IPS DF 6.9 (cell line): ENCODE data around the gene TLNRD1.

Experiments
- DNase-seq: peaks from one replicate; pipeline ENCODE4 v3.0.0-alpha.2; 2013; ENCODE audit warnings: low read depth, low spot score
- H3K27ac ChIP-seq: one replicate; pipeline ENCODE4 v1.5.1; 2013; ENCODE audit warnings: low read length, control low read depth
- H3K27me3 ChIP-seq: 2 replicates; pipeline ENCODE4 v1.6.1; 2013; ENCODE audit warnings: mild to moderate bottlenecking, low read length; ENCODE audit not compliant: control insufficient read depth, insufficient read depth
- H3K36me3 ChIP-seq: 2 replicates; pipeline ENCODE4 v1.6.1; 2013; ENCODE audit warnings: low read length; ENCODE audit not compliant: control insufficient read depth, insufficient read depth
- H3K4me1 ChIP-seq: 2 replicates; pipeline ENCODE4 v1.6.1; 2013; ENCODE audit warnings: low read length; ENCODE audit not compliant: control insufficient read depth, insufficient read depth
- H3K4me3 ChIP-seq: 2 replicates; pipeline ENCODE4 v1.5.1; 2013; ENCODE audit warnings: mild to moderate bottlenecking, low read length
- H3K9me3 ChIP-seq: 2 replicates; pipeline ENCODE4 v1.6.1; 2013; ENCODE audit warnings: low read length, inconsistent platforms; ENCODE audit not compliant: control insufficient read depth, insufficient read depth
- WGBS: extraction: QIAGEN DNeasy Blood & Tissue Kit; methylation state at CpG from one replicate; pipeline ENCODE4 v1.1.7; 2013; ENCODE audit warnings: mixed read lengths, missing lambda C conversion rate; ENCODE audit not compliant: insufficient read length, insufficient coverage; 5-methylcytosine and 5-hydroxymethylcytosine counted together

The TLNRD1 gene

DNA sequence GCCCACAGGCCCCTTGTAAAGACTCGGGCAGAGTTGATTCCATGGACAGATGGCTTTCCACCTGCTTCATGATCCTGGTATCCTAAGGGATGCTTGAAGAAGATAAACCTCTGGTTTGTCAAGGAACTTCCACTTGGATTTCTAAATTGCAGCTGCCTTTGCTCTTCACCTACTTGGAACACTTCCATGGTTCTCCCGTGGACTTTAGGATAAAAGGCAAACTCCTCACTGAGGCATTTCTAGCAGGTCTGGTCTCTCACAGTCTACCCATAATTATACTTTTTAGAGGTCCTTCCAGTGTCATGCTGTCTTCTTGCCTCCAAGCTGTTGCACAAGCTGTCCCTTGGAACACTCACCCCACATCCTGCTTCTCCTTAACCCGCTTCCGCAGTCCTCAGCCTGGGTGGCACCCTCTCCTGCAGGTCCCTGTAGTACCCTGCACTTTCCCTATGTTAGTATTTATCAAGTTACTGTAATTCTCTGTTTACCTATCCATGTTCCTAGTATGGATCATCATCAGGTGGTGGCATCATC lies 12.7 kb downstream of the TLNRD1 start:
- Histone ChIP-seq H3K36me3 (no peaks in the 10 kb centered on the region), H3K9me3 (no peaks in the 10 kb centered on the region), H3K27ac (no peak overlapping the region), H3K4me3 (no peak overlapping the region), H3K27me3 (no peaks in the 10 kb centered on the region), H3K4me1 (no peaks in the 10 kb centered on the region; the same call in 1 of the 2 replicates)
- no peak for DNase-seq
- WGBS, result no CpG with 5 or more reads among the region's 4 CpGs

DNA sequence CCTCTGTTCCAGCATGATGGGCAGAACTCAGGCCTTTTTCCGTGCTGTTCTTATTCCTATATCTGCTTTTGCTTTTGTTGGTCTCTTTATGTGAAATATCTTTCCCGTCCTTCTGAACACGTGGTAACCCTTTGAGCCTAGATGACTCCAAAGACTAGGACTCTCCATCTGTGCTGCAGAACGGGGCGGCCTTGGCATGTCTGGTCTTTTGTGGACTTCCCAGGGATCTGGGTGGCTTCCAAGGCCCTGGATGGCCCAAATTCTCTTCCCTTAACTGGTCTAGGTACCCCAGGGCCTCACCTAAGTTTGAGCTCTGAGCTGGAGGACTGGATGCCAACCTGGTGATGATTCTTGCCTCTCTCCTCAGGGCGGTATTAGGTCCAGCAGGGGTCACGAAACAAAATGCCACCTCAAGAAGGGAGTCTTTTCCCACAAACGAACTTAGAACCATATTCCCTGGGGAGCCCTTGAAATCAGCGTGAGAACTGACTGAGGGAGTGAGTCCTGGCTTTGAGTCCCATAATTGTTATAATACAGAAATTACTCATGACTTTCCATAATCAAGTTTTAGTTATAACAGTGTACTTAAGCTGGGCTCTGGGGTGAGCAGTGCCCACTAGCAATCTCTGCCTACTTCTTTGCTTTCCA lies 13.8 kb downstream of the TLNRD1 start:
- no peaks in the 10 kb centered on the region for H3K9me3 ChIP-seq
- H3K4me1 ChIP-seq, result no peaks in the 10 kb centered on the region; the same call in 1 of the 2 replicates
- no CpG with 5 or more reads among the region's 9 CpGs for WGBS
- H3K36me3 ChIP-seq, result no peaks in the 10 kb centered on the region
- no peak for DNase-seq
- no peak overlapping the region for H3K27ac ChIP-seq
- H3K4me3 ChIP-seq, result no peak overlapping the region
- H3K27me3 ChIP-seq, result no peaks in the 10 kb centered on the region

DNA sequence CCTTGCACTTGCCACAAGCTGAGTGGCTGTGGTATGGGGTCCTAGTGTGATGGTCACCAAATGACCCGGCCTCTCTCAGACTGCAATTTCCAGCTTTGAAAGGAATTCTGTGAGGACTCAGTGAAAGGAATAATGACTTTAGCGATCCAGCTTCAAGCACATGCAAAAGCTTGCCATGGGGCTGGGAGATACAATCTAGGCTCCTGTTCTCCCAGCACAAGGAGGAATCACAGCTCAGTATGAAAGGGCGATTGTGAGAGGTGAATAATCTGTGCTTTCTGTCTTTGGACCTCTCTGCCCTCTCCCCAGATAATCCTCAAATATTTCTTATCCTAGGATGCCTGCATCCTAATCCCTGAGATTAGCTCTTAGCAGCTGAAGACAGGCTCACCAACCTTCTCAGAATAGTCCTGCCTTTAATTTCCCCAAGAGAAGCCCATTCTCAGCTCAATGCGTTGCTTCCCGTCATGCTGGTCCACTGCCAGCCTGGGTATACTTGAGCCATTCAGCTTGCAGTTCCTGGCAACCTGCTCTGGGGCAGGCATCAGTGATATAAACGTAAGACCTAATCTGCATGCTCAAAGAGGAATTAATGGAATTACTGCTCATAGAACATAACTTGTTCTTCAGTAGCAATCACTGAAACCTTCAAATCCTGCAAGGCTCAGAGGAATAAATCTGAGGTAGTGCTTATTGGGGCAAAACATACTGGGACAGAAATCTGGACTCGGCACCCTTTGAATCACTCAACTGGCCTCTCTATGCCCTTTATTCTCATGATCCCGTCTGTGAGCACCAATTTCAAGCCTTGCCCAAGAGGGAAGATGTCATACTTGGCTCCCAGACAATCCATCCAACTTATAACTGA lies 15.1 kb downstream of the TLNRD1 start:
- no peak for DNase-seq
- no peaks in the 10 kb centered on the region for H3K36me3 ChIP-seq
- H3K9me3 ChIP-seq, result no peaks in the 10 kb centered on the region
- H3K27ac ChIP-seq, result no peak overlapping the region
- no peaks in the 10 kb centered on the region for H3K27me3 ChIP-seq
- WGBS, result no CpG with 5 or more reads among the region's 8 CpGs
- no peaks in the 10 kb centered on the region; the same call in 1 of the 2 replicates for H3K4me1 ChIP-seq
- H3K4me3 ChIP-seq, result no peak overlapping the region

DNA sequence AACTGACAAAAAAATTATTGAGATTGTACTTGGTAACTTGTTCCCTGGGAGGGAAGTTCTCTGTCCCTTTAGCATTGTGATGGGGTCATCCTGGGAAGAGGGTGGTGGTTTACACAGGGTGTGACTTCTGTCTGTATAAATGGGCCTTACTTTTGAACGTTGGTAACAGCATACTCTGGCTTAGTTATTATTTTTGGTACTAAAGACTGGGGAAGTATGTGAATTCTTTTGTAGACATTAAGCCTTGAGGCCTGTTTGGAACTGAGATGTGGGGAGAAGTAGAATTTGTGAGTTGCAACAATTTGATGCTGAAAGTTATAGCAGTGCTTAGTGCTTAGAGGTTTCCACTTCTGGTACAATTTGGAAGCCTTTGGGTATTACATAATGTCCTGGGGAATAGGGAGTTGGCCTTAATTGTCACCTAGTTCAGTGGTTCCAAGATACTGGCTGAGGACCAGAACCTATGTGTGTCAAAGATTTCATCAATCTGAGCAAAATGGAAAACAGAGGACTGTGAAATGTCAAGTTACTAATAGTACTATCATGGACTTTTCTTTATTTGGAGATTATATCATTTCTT lies 15.9 kb downstream of the TLNRD1 start:
- no CpG with 5 or more reads among the region's 1 CpG for WGBS
- Histone ChIP-seq H3K4me3 (no peak overlapping the region), H3K27ac (no peak overlapping the region), H3K27me3 (no peaks in the 10 kb centered on the region), H3K9me3 (no peaks in the 10 kb centered on the region), H3K36me3 (no peaks in the 10 kb centered on the region), H3K4me1 (no peaks in the 10 kb centered on the region; the same call in 1 of the 2 replicates)
- DNase-seq, result no peak

DNA sequence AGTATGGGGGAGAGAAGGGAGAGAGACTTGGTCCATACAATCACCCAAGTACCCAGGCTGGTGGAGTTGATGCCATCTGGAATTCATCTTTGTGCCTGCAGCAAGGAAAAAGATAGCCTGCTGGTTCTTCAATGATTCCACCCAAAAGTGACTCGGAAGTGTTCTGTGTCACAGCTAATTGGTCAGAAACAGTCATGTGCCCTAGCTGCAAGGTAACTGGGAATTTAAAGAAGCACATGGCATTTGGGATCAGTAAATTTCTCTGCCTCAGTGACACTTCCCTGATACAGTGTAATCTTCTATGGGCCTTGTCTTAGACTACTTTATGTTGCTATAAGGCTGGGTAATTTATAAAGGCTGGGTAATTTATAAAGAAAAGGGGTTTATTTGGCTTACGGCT lies 17.5 kb downstream of the TLNRD1 start:
- H3K9me3 ChIP-seq, result no peaks in the 10 kb centered on the region
- H3K27ac ChIP-seq, result no peak overlapping the region
- H3K4me1 ChIP-seq, result no peaks in the 10 kb centered on the region; the same call in 1 of the 2 replicates
- WGBS, result no CpG with 5 or more reads among the region's 2 CpGs
- no peak for DNase-seq
- H3K36me3 ChIP-seq, result no peaks in the 10 kb centered on the region
- no peak overlapping the region for H3K4me3 ChIP-seq
- no peaks in the 10 kb centered on the region for H3K27me3 ChIP-seq

DNA sequence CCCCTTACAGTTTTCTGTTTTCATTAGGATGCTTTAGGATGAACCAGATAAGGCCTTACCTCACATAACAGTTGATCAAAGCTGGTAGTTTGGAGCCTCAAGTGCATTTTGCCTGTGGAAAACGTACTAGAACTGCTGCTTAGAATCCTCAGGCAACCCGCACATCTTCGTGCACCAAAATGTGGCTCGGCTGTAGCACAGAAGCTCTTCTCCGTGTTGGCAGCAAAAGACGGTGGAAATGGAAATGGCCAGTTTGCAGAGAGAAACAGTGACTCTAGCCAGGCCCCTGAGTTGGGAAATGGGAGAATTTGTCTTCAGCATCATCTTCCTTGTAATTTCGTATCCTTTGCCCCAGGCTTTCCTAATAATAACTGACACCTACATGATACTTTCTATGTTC lies 20.6 kb downstream of the TLNRD1 start:
- H3K27me3 ChIP-seq, result no peaks in the 10 kb centered on the region
- H3K4me1 ChIP-seq, result 0 out of 2 replicates have a peak, but pooled peaks cover 2% of the 10 kb centered on the region
- H3K36me3 ChIP-seq, result no peaks in the 10 kb centered on the region
- no peaks in the 10 kb centered on the region for H3K9me3 ChIP-seq
- no peak overlapping the region for H3K4me3 ChIP-seq
- DNase-seq, result no peak
- WGBS, result no CpG with 5 or more reads among the region's 7 CpGs
- no peak overlapping the region for H3K27ac ChIP-seq

DNA sequence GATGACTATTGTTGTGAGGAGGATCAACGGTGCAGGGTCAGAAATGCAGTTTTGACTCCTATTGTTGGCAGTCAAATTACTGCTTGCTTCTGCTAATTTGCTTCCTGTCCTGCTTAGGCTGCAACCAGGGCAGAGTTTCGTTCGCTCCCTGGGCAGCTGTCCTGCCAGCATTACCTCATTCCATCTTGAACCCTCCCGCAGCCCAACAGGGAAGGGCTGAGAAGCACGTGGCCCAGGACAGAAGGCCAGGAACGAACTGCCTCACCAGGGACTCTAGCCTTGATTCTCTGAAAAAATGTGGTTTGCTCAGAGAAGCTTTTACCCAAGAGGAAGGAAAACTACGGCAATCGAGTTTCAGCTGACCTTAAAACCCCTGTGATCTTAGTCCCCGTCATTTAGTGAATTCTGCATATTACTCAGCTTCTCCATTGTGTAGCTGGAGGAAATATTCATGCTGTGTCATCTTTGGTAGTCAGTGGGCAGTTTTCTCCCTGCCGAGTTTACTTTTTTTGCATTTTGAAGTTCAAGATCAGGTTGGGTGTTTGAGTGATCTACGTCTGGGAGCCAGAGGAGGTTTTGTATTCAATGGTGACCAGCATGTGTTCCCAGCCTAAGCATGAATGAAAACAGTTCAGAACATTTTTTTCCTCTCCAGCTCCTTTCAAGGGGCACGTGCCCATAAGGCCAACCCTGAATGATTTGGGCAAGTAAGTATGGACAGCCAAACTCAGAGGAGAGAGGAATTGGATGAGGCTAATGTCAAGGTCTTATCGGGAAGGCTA lies 23.0 kb downstream of the TLNRD1 start:
- no peak for DNase-seq
- Histone ChIP-seq H3K36me3 (no peaks in the 10 kb centered on the region), H3K4me1 (0 out of 2 replicates have a peak, but pooled peaks cover 2% of the 10 kb centered on the region), H3K27me3 (no peaks in the 10 kb centered on the region), H3K27ac (no peak overlapping the region), H3K9me3 (no peaks in the 10 kb centered on the region), H3K4me3 (no peak overlapping the region)
- WGBS, result no CpG with 5 or more reads among the region's 13 CpGs

DNA sequence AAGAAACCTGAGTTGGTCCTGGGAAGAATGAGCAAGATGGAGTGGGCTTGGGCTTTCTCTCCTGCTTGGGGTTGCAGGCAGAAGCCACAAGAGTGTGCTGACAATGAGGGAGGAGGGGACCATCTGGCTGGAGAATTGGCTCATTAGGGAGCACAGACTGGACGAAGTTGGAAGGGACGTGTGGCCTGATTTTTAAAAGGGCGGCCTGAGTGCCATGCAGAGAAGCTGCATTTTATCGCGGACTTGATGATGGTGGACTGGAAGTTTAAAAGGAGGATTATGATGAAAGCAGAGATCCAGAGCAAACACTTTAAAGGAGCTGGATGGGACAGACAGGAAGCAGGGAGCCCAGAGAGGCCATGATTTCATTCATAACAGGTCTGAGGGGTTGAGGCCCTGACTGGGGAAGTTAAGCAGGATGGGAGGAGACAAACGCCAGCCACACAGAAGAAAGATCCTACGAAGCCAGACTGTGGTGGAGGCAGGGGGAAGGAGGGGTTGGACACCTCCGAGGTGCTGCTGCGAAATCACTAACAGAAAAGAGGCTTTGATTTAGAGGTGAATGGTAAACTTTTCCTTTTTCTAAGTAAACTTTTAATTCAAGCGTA lies 23.6 kb downstream of the TLNRD1 start:
- DNase-seq, result no peak
- Histone ChIP-seq H3K27me3 (no peaks in the 10 kb centered on the region), H3K36me3 (no peaks in the 10 kb centered on the region), H3K4me3 (no peak overlapping the region), H3K27ac (no peak overlapping the region), H3K9me3 (no peaks in the 10 kb centered on the region), H3K4me1 (0 out of 2 replicates have a peak, but pooled peaks cover 2% of the 10 kb centered on the region)
- no CpG with 5 or more reads among the region's 10 CpGs for WGBS

DNA sequence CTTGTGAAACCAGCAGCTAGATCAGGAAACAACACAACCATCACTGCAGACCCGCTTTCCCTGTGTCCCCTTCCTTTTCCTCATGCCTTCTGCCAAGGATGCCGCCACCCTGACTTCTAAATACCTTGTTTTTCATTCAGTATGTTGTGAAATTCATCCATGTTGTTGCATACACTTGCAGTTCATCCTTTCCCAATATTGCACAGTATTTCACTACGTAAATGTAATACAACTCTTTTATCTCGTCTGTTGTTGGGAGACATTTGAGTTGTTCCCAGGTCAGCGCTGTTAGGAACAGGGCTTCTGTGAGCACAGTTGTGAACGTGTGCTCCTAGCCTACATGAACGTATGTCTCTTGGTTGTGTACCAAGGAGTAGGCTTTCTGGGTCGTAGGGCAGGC lies 24.2 kb downstream of the TLNRD1 start:
- Histone ChIP-seq H3K4me1 (0 out of 2 replicates have a peak, but pooled peaks cover 2% of the 10 kb centered on the region), H3K4me3 (no peak overlapping the region), H3K27ac (no peak overlapping the region), H3K27me3 (no peaks in the 10 kb centered on the region), H3K36me3 (no peaks in the 10 kb centered on the region), H3K9me3 (no peaks in the 10 kb centered on the region)
- no peak for DNase-seq
- no CpG with 5 or more reads among the region's 8 CpGs for WGBS
